K562 (cell line): ENCODE data around the gene BIRC6. TPM values are rescaled to one million over a fixed set of nuclear protein-coding genes. Genes with fewer than 3 reads are reported as not detected.

Source experiments
- ETV6 ChIP-seq, 3 experiments: fragments of 150-350 bp in 1 of 3; sonication (generic) in 1 of 3; formaldehyde crosslinking in 1 of 3; IDR thresholded peaks; 2 replicates each; pipeline versions ENCODE4 v1.6.1 to v1.8.0; 2014 to 2022; ENCODE audit warnings: borderline replicate concordance in 2 of 3, low read depth in 2 of 3, antibody characterized with exemption in 1 of 3, low read length in 1 of 3, mild to moderate bottlenecking in 1 of 3, missing genetic modification reagents in 1 of 3
- GTF2E2 ChIP-seq: fragments of 200-800 bp; sonication (Bioruptor generic); IDR thresholded peaks from 2 replicates; pipeline ENCODE4 v1.6.1; 2016; ENCODE audit warnings: missing genetic modification characterization, missing compliant biosample characterization
- HINFP ChIP-seq: fragments of 450-650 bp; conservative IDR thresholded peaks from 2 replicates; pipeline ENCODE4 v1.6.1; 2016; ENCODE audit warnings: missing genetic modification characterization, low read depth, mild to moderate bottlenecking, control low read depth, missing compliant biosample characterization
- LEF1 ChIP-seq: fragments of 450-650 bp; IDR thresholded peaks from 2 replicates; pipeline ENCODE4 v1.6.1; 2016; ENCODE audit warnings: mild to moderate bottlenecking
- MEIS2 ChIP-seq: fragments of 450-650 bp; IDR thresholded peaks from 2 replicates; pipeline ENCODE4 v1.6.1; 2014; ENCODE audit warnings: mild to moderate bottlenecking; ENCODE audit not compliant: partially characterized antibody
- NEUROD1 ChIP-seq: fragments of 150-350 bp; IDR thresholded peaks from 2 replicates; pipeline ENCODE4 v1.6.1; 2014; ENCODE audit warnings: borderline replicate concordance, low read length, low read depth; ENCODE audit not compliant: partially characterized antibody
- NR1H2 ChIP-seq: sonication (generic); formaldehyde crosslinking; IDR thresholded peaks from 2 replicates; pipeline ENCODE4 v1.4.0; 2020; ENCODE audit warnings: mild to moderate bottlenecking, missing genetic modification reagents
- NR2C2 ChIP-seq, 2 experiments: fragments of 200-800 bp in 1 of 2; sonication (Bioruptor generic) in 1 of 2; sonication (generic) in 1 of 2; formaldehyde crosslinking in 1 of 2; IDR thresholded peaks; 2 replicates each; pipeline versions ENCODE4 v1.6.1 to v1.8.0; 2016 to 2022; ENCODE audit warnings: mild to moderate bottlenecking in 1 of 2, missing compliant biosample characterization in 1 of 2, missing genetic modification characterization in 1 of 2, missing genetic modification reagents in 1 of 2
- PCBP2 ChIP-seq: fragments of 200-400 bp; formaldehyde crosslinking; IDR thresholded peaks from 2 replicates; pipeline ENCODE4 v1.6.1; 2018; ENCODE audit warnings: low read length, low read depth, mild to moderate bottlenecking, moderate library complexity; ENCODE audit not compliant: poor library complexity, severe bottlenecking
- RHOXF2B ChIP-seq: fragments of 250-450 bp; sonication (Bioruptor Pico); conservative IDR thresholded peaks from 2 replicates; pipeline ENCODE4 v1.5.1; 2021
- SMARCC2 ChIP-seq: fragments of 450-650 bp; IDR thresholded peaks from 2 replicates; pipeline ENCODE4 v1.6.1; 2017; ENCODE audit warnings: antibody characterized with exemption, moderate library complexity, mild to moderate bottlenecking, low read depth
- SNIP1 ChIP-seq: fragments of 450-650 bp; IDR thresholded peaks from 2 replicates; pipeline ENCODE4 v1.7.1; 2017; ENCODE audit warnings: low read depth, mild to moderate bottlenecking
- TEAD2 ChIP-seq: fragments of 450-650 bp; IDR thresholded peaks from 2 replicates; pipeline ENCODE4 v1.6.1; 2016; ENCODE audit warnings: missing genetic modification characterization, control low read depth, missing compliant biosample characterization
- ZNF197 ChIP-seq: fragments of 200-800 bp; sonication (Bioruptor generic); IDR thresholded peaks from 2 replicates; pipeline ENCODE4 v1.6.1; 2016; ENCODE audit warnings: low read depth, missing genetic modification characterization, missing compliant biosample characterization
- ZNF778 ChIP-seq: fragments of 450-650 bp; formaldehyde crosslinking; IDR thresholded peaks from 2 replicates; pipeline ENCODE4 v1.4.0; 2020; ENCODE audit warnings: mild to moderate bottlenecking, moderate library complexity
- polyA plus RNA-seq, 8 experiments: library from polyadenylated mRNA; depleted of rRNA in 4 of 8; stranded (reverse) in 5 of 8; unstranded in 3 of 8; fragments of >200 nt; fragmentation: Nextera tagmentation in 2 of 8; fragmentation: Illumina TruSeq in 1 of 8; extraction: Ambion mirVana in 2 of 8; extraction: Trizol in 1 of 8; gene quantifications; 2 replicates each; pipeline versions ENCODE4 v1.2.1 to v1.2.3, GENCODE V29; 2011 to 2014; ENCODE audit warnings: inconsistent platforms in 1 of 8, missing spikeins in 1 of 8
- total RNA-seq, 7 experiments: library from RNA; depleted of rRNA in 6 of 7; stranded (reverse); fragments of >200 nt in 6 of 7; fragmentation: Illumina TruSeq in 2 of 7; extraction: Trizol in 2 of 7; gene quantifications; 2 replicates each; pipeline versions ENCODE4 v1.2.1 to v1.2.3, GENCODE V29; 2011 to 2021; ENCODE audit warnings: low replicate concordance in 1 of 7
- TF ChIP-seq, protein P1 (sequence below): fragments of 250-450 bp; sonication (Bioruptor Pico); IDR thresholded peaks from 2 replicates; pipeline ENCODE4 v1.4.0; 2020
- TF ChIP-seq, protein P2 (sequence below): fragments of 150-350 bp; conservative IDR thresholded peaks from 2 replicates; pipeline ENCODE4 v1.6.1; 2014; ENCODE audit warnings: low read length

Gene BIRC6
- total and polyA plus RNA-seq, 9 of the 15 experiments (the other 6 are each of a cell fraction or from before 2014, with no cell fraction given) = 18.8 to 110 (median 49.8) TPM

GRCh38 chr2:32558492-32558891 is 201.7 kb downstream of the BIRC6 start (continued):
- TF ChIP-seq, protein P1, sequence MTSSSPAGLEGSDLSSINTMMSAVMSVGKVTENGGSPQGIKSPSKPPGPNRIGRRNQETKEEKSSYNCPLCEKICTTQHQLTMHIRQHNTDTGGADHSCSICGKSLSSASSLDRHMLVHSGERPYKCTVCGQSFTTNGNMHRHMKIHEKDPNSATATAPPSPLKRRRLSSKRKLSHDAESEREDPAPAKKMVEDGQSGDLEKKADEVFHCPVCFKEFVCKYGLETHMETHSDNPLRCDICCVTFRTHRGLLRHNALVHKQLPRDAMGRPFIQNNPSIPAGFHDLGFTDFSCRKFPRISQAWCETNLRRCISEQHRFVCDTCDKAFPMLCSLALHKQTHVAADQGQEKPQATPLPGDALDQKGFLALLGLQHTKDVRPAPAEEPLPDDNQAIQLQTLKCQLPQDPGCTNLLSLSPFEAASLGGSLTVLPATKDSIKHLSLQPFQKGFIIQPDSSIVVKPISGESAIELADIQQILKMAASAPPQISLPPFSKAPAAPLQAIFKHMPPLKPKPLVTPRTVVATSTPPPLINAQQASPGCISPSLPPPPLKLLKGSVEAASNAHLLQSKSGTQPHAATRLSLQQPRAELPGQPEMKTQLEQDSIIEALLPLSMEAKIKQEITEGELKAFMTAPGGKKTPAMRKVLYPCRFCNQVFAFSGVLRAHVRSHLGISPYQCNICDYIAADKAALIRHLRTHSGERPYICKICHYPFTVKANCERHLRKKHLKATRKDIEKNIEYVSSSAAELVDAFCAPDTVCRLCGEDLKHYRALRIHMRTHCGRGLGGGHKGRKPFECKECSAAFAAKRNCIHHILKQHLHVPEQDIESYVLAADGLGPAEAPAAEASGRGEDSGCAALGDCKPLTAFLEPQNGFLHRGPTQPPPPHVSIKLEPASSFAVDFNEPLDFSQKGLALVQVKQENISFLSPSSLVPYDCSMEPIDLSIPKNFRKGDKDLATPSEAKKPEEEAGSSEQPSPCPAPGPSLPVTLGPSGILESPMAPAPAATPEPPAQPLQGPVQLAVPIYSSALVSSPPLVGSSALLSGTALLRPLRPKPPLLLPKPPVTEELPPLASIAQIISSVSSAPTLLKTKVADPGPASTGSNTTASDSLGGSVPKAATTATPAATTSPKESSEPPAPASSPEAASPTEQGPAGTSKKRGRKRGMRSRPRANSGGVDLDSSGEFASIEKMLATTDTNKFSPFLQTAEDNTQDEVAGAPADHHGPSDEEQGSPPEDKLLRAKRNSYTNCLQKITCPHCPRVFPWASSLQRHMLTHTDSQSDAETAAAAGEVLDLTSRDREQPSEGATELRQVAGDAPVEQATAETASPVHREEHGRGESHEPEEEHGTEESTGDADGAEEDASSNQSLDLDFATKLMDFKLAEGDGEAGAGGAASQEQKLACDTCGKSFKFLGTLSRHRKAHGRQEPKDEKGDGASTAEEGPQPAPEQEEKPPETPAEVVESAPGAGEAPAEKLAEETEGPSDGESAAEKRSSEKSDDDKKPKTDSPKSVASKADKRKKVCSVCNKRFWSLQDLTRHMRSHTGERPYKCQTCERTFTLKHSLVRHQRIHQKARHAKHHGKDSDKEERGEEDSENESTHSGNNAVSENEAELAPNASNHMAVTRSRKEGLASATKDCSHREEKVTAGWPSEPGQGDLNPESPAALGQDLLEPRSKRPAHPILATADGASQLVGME = no peak
- TF ChIP-seq ZNF778 = no peak
- no peak for TF ChIP-seq NEUROD1
- TF ChIP-seq SNIP1 = no peak
- no peak for TF ChIP-seq HINFP
- TF ChIP-seq GTF2E2 = peak; percentile 63; the same call in 1 of the 2 replicates
- no peak for TF ChIP-seq TEAD2 (tag)
- TF ChIP-seq RHOXF2B (CRISPR knock-in tag) = no peak
- peak; percentile 31; the same call in 1 of the 2 replicates for TF ChIP-seq SMARCC2
- TF ChIP-seq, protein P2, sequence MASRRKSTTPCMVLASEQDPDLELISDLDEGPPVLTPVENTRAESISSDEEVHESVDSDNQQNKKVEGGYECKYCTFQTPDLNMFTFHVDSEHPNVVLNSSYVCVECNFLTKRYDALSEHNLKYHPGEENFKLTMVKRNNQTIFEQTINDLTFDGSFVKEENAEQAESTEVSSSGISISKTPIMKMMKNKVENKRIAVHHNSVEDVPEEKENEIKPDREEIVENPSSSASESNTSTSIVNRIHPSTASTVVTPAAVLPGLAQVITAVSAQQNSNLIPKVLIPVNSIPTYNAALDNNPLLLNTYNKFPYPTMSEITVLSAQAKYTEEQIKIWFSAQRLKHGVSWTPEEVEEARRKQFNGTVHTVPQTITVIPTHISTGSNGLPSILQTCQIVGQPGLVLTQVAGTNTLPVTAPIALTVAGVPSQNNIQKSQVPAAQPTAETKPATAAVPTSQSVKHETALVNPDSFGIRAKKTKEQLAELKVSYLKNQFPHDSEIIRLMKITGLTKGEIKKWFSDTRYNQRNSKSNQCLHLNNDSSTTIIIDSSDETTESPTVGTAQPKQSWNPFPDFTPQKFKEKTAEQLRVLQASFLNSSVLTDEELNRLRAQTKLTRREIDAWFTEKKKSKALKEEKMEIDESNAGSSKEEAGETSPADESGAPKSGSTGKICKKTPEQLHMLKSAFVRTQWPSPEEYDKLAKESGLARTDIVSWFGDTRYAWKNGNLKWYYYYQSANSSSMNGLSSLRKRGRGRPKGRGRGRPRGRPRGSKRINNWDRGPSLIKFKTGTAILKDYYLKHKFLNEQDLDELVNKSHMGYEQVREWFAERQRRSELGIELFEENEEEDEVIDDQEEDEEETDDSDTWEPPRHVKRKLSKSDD = no peak
- 0 out of 2 replicates have a peak, but pooled peaks have one; percentile 42 for TF ChIP-seq ZNF197
- TF ChIP-seq PCBP2 = no peak
- TF ChIP-seq NR1H2 = no peak
- TF ChIP-seq MEIS2 = peak; percentile 65
- TF ChIP-seq LEF1 = peak; percentile 41; the same call in 1 of the 2 replicates
- no peak for TF ChIP-seq ETV6 (IDR thresholded peaks at IDR 0.05; ENCODE audit: borderline replicate concordance in 1 of 2, low read depth in 2 of 2, low read length in 1 of 2)
- TF ChIP-seq ETV6 (CRISPR knock-in tag; IDR thresholded peaks at IDR 0.05; ENCODE audit: borderline replicate concordance) = no peak
- TF ChIP-seq NR2C2 (CRISPR knock-in tag; IDR thresholded peaks at IDR 0.05) = no peak
- TF ChIP-seq NR2C2 (tag; IDR thresholded peaks at IDR 0.05) = peak; percentile 23; the same call in 1 of the 2 replicates
